IMR-90 (cell line): ENCODE data around the gene POU2F2. TPM values are rescaled to one million over a fixed set of nuclear protein-coding genes. Genes with fewer than 3 reads are reported as not detected.

Experiments
- ATAC-seq: fragments of 200-7000 bp; cut with Tn5 transposase; 2 replicates; pipeline ENCODE4 v1.9.1; 2020; ENCODE audit warnings: low read depth, mild to moderate bottlenecking, moderate library complexity
- BruUV-seq: library from RNA; stranded (reverse); fragments of 400-500 nt; replicated peaks from 2 replicates; lab custom pipeline; 2021; lab: Mats Ljungman, UMichigan
- CTCF ChIA-PET: fragments of 300-600 bp; formaldehyde crosslinking; extraction: SDS; loops from one replicate; lab custom pipeline; 2021; ENCODE audit warnings: antibody characterized with exemption; lab: Yijun Ruan, JAX
- POLR2A ChIA-PET: fragments of 300-600 bp; sonication (Branson Sonifier 250); formaldehyde crosslinking; loops from one replicate; lab custom pipeline; 2022; ENCODE audit warnings: antibody characterized with exemption; ENCODE audit not compliant: unreplicated experiment; lab: Charles Lee
- DNase-seq: peaks from one replicate; pipeline ENCODE4 v3.0.0; 2013
- H2AFZ ChIP-seq: replicated peaks from 2 replicates; pipeline ENCODE3; 2013; ENCODE audit warnings: low read length, mild to moderate bottlenecking; ENCODE audit not compliant: poor library complexity
- H2AK5ac ChIP-seq: 2 replicates; pipeline ENCODE4 v1.6.1; 2013; ENCODE audit warnings: low read depth, low read length, inconsistent platforms
- H2AK9ac ChIP-seq: replicated peaks from 2 replicates; pipeline ENCODE3; 2013; ENCODE audit warnings: mild to moderate bottlenecking, low read depth, low read length, moderate library complexity; ENCODE audit not compliant: poor library complexity
- H2BK120ac ChIP-seq: 2 replicates; pipeline ENCODE4 v1.6.1; 2013; ENCODE audit warnings: low read depth, low read length, inconsistent platforms
- H2BK15ac ChIP-seq: 3 replicates; pipeline ENCODE4 v1.6.1; 2013; ENCODE audit warnings: low read depth, low read length, inconsistent platforms
- H2BK20ac ChIP-seq: 2 replicates; pipeline ENCODE4 v1.6.1; 2013; ENCODE audit warnings: low read depth, mild to moderate bottlenecking, inconsistent platforms, low read length, moderate library complexity
- H2BK5ac ChIP-seq: 2 replicates; pipeline ENCODE4 v1.6.1; 2013; ENCODE audit warnings: mild to moderate bottlenecking, low read depth, low read length, inconsistent platforms; ENCODE audit not compliant: poor library complexity, severe bottlenecking
- H3K14ac ChIP-seq: replicated peaks from 2 replicates; pipeline ENCODE4 v1.6.1; 2013; ENCODE audit warnings: low read depth, low read length, inconsistent platforms
- H3K18ac ChIP-seq: 2 replicates; pipeline ENCODE4 v1.6.1; 2013; ENCODE audit warnings: low read depth, low read length, control low read depth
- H3K23ac ChIP-seq: 2 replicates; pipeline ENCODE4 v1.6.1; 2013; ENCODE audit warnings: low read depth, low read length, inconsistent platforms
- H3K27ac ChIP-seq: 2 replicates; pipeline ENCODE4 v1.5.1; 2013; ENCODE audit warnings: mild to moderate bottlenecking, control low read depth, low read length; ENCODE audit not compliant: insufficient read depth
- H3K27me3 ChIP-seq: 2 replicates; pipeline ENCODE4 v1.6.1; 2013; ENCODE audit warnings: low read length; ENCODE audit not compliant: control insufficient read depth, insufficient read depth
- H3K36me3 ChIP-seq: 2 replicates; pipeline ENCODE4 v1.6.1; 2013; ENCODE audit warnings: low read length, mixed read lengths; ENCODE audit not compliant: control insufficient read depth, insufficient read depth
- H3K4ac ChIP-seq: 2 replicates; pipeline ENCODE4 v1.6.1; 2013; ENCODE audit warnings: low read depth, low read length, inconsistent platforms
- H3K4me1 ChIP-seq: 2 replicates; pipeline ENCODE4 v1.6.1; 2013; ENCODE audit warnings: low read length, mixed read lengths; ENCODE audit not compliant: control insufficient read depth, insufficient read depth
- H3K4me2 ChIP-seq: 2 replicates; pipeline ENCODE4 v1.6.1; 2013; ENCODE audit warnings: low read depth, mild to moderate bottlenecking, control low read depth, low read length, moderate library complexity
- H3K4me3 ChIP-seq: 2 replicates; pipeline ENCODE4 v1.5.1; 2013; ENCODE audit warnings: low read depth, mild to moderate bottlenecking, control low read depth, low read length, moderate library complexity; ENCODE audit not compliant: insufficient read depth
- H3K56ac ChIP-seq: 2 replicates; pipeline ENCODE4 v1.6.1; 2013; ENCODE audit warnings: low read length, inconsistent platforms; ENCODE audit not compliant: insufficient read depth; ENCODE audit errors: extremely low read depth
- H3K79me1 ChIP-seq, 2 experiments: 2 replicates each; pipeline ENCODE4 v1.6.1; 2013; ENCODE audit warnings: low read length in 2 of 2, inconsistent platforms in 1 of 2, low read depth in 1 of 2
- H3K9ac ChIP-seq: 2 replicates; pipeline ENCODE4 v1.6.1; 2013; ENCODE audit warnings: low read depth, low read length, control low read depth
- H3K9me1 ChIP-seq: 2 replicates; pipeline ENCODE4 v1.6.1; 2013; ENCODE audit warnings: low read length, inconsistent platforms; ENCODE audit not compliant: insufficient read depth
- H3K9me3 ChIP-seq: 2 replicates; pipeline ENCODE4 v1.6.1; 2013; ENCODE audit warnings: low read length; ENCODE audit not compliant: control insufficient read depth, insufficient read depth
- H4K20me1 ChIP-seq: 2 replicates; pipeline ENCODE4 v1.6.1; 2013; ENCODE audit warnings: low read length, inconsistent platforms; ENCODE audit not compliant: insufficient read depth
- H4K5ac ChIP-seq: 2 replicates; pipeline ENCODE4 v1.6.1; 2013; ENCODE audit warnings: mild to moderate bottlenecking, low read depth, low read length, control low read depth
- H4K8ac ChIP-seq, 2 experiments: 2 replicates each; pipeline ENCODE4 v1.6.1; 2013; ENCODE audit warnings: low read depth in 2 of 2, low read length in 2 of 2, control low read depth in 1 of 2, inconsistent platforms in 1 of 2
- H4K91ac ChIP-seq: 2 replicates; pipeline ENCODE4 v1.6.1; 2013; ENCODE audit warnings: low read depth, low read length, inconsistent platforms; ENCODE audit not compliant: insufficient read depth
- BHLHE40 ChIP-seq: fragments of 150-350 bp; IDR thresholded peaks from 2 replicates; pipeline ENCODE4 v1.6.1; 2016; ENCODE audit warnings: mild to moderate bottlenecking, low read depth, low read length
- CHD1 ChIP-seq: IDR thresholded peaks from 2 replicates; pipeline ENCODE4 v1.6.1; 2012; ENCODE audit warnings: low read depth, low read length, improper control_type of control experiment
- ELK1 ChIP-seq: fragments of 150-350 bp; IDR thresholded peaks from 2 replicates; pipeline ENCODE4 v1.6.1; 2016; ENCODE audit warnings: low read depth, mild to moderate bottlenecking, low read length, moderate library complexity, borderline replicate concordance
- FOS ChIP-seq: fragments of 150-350 bp; IDR thresholded peaks from 2 replicates; pipeline ENCODE4 v1.6.1; 2016; ENCODE audit warnings: low read depth, low read length
- MAFK ChIP-seq: IDR thresholded peaks from 2 replicates; pipeline ENCODE4 v1.6.1; 2012; ENCODE audit warnings: low read depth, low read length, improper control_type of control experiment
- MAZ ChIP-seq: IDR thresholded peaks from 2 replicates; pipeline ENCODE4 v1.6.1; 2012; ENCODE audit warnings: low read depth, mild to moderate bottlenecking, low read length, improper control_type of control experiment, moderate library complexity, borderline replicate concordance
- MXI1 ChIP-seq: IDR thresholded peaks from 2 replicates; pipeline ENCODE4 v1.6.1; 2012; ENCODE audit warnings: low read depth, mild to moderate bottlenecking, low read length, moderate library complexity, borderline replicate concordance
- NFE2L2 ChIP-seq: fragments of 150-350 bp; IDR thresholded peaks from 2 replicates; pipeline ENCODE4 v1.6.1; 2016; ENCODE audit warnings: low read depth, mild to moderate bottlenecking, low read length
- RCOR1 ChIP-seq: IDR thresholded peaks from 2 replicates; pipeline ENCODE4 v1.6.1; 2012; ENCODE audit warnings: mild to moderate bottlenecking, low read length, improper control_type of control experiment; ENCODE audit not compliant: insufficient replicate concordance
- RFX5 ChIP-seq: IDR thresholded peaks from 2 replicates; pipeline ENCODE4 v1.8.0; 2012; ENCODE audit warnings: low read depth, mild to moderate bottlenecking, low read length, moderate library complexity
- SMC3 ChIP-seq: fragments of 150-350 bp; IDR thresholded peaks from 2 replicates; pipeline ENCODE4 v1.6.1; 2016; ENCODE audit warnings: low read depth, mild to moderate bottlenecking, antibody characterized with exemption, low read length, moderate library complexity
- USF2 ChIP-seq: fragments of 150-350 bp; IDR thresholded peaks from 2 replicates; pipeline ENCODE4 v1.6.1; 2017; ENCODE audit warnings: mild to moderate bottlenecking, antibody characterized with exemption, low read length, low read depth
- WGBS, 2 experiments: methylation state at CpG; one replicate each; pipeline versions ENCODE4 v1.1.5 to v1.1.7; 2013; ENCODE audit warnings: missing lambda C conversion rate in 2 of 2; ENCODE audit not compliant: insufficient read length in 1 of 2; ENCODE audit errors: extremely low coverage in 2 of 2; 5-methylcytosine and 5-hydroxymethylcytosine counted together
- dilution Hi-C: fragments of 300-500 bp; cut with HindIII; formaldehyde crosslinking; loops from one replicate; pipeline ENCODE4 v1.14.3; 2018; ENCODE audit warnings: low sequenced_read_pairs; ENCODE audit not compliant: unreplicated experiment
- in situ Hi-C: fragments of 300-500 bp; cut with MboI; formaldehyde crosslinking; loops from 3 replicates; pipeline ENCODE4 v1.14.3; 2019; ENCODE audit warnings: low sequenced_read_pairs, inconsistent platforms, mixed read lengths
- intact Hi-C: fragments of 100-400 bp; cut with micrococcal nuclease; formaldehyde crosslinking; loops from 2 replicates; pipeline ENCODE4 v1.10.0; 2022
- polyA plus RNA-seq, 3 experiments: library from polyadenylated mRNA; depleted of rRNA; stranded (reverse); fragments of >200 nt; gene quantifications; 2 replicates each; pipeline ENCODE4 v1.2.3, GENCODE V29; 2012; ENCODE audit warnings: low replicate concordance in 1 of 3
- total RNA-seq: library from RNA; depleted of rRNA; stranded (reverse); fragments of >200 nt; gene quantifications from 2 replicates; pipeline ENCODE4 v1.2.3, GENCODE V29; 2012
- TF ChIP-seq, protein P1 (sequence below): conservative IDR thresholded peaks from 2 replicates; pipeline ENCODE4 v1.5.1; 2012; ENCODE audit warnings: mild to moderate bottlenecking, low read depth, low read length, improper control_type of control experiment

POU2F2 gene
- total and polyA plus RNA-seq, 2 of the 4 experiments (the other 2 are of a cell fraction): 0.54 to 5.0 TPM

DNA sequence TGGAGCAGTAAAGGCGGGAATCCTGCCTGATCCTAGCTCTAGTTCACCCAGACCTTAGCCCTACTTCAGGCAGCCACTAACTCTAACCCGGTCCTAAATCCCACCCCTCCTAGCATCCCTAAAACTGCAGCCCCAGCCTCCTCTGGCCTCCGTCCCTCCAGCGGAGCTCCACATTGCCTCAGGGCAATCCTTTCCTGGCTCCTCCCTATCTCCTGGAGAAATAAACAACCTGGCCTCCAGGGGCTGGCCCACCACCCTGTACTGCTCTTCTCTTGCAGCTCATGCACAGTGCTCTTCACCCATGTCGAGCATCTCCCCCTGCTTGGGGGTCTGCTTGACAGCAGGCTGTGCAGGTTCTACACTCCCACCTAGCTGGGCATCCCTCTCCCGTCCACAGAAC lies 6.7 kb downstream of the POU2F2 start:
- intact Hi-C loops (no loop called here), in situ Hi-C loops (no loop called here), dilution Hi-C loops (no loop called here)
- BruUV-seq: no TSS peak
- H3K4me3 ChIP-seq: no peak overlapping the region
- H3K18ac ChIP-seq: no peak overlapping the region
- no peaks in the 10 kb centered on the region for H3K36me3 ChIP-seq
- H2BK5ac ChIP-seq: no peak overlapping the region
- H3K14ac ChIP-seq: no peak overlapping the region
- no peak overlapping the region for H2AFZ ChIP-seq
- no peak overlapping the region for H3K4me2 ChIP-seq
- ChIA-PET CTCF (interaction anchor here (1.6 kb wide), 1 partner anchor 16 kb away, joined by 6 read pairs; no protein-coding TSS in a partner anchor), POLR2A (no interaction called here)
- no peak overlapping the region for H3K27ac ChIP-seq
- H2AK5ac ChIP-seq: no peak overlapping the region
- no peak overlapping the region for H2BK120ac ChIP-seq
- H3K27me3 ChIP-seq: no peaks in the 10 kb centered on the region
- no peak overlapping the region for H4K5ac ChIP-seq
- WGBS, 2 experiments: 82% methylated on average over 2 of the region's 6 CpGs; no CpG with 5 or more reads in 1 of the 2 experiments
- H3K4me1 ChIP-seq: peaks cover 23% of the 10 kb centered on the region
- no peak overlapping the region for H2AK9ac ChIP-seq
- H2BK15ac ChIP-seq: no peak overlapping the region
- peaks cover 8 to 33% of the 10 kb centered on the region in 2 experiments; a peak in 3 of 4 replicates for H3K79me1 ChIP-seq
- no peak overlapping the region for H3K56ac ChIP-seq
- H3K9ac ChIP-seq: no peak overlapping the region
- no peak overlapping the region for H3K4ac ChIP-seq
- H3K9me3 ChIP-seq: no peaks in the 10 kb centered on the region
- peaks cover 26% of the 10 kb centered on the region for H3K9me1 ChIP-seq
- no peak overlapping the region for H3K23ac ChIP-seq
- H4K91ac ChIP-seq: no peak overlapping the region
- no peak overlapping the region for H4K8ac ChIP-seq
- DNase-seq: no peak
- H2BK20ac ChIP-seq: no peak overlapping the region
- no peaks in the 10 kb centered on the region for H4K20me1 ChIP-seq
- no peak for ATAC-seq
- TF ChIP-seq MXI1 (no peak), SMC3 (no peak), MAZ (no peak), USF2 (no peak), MAFK (no peak), FOS (no peak), RFX5 (no peak), RCOR1 (no peak), NFE2L2 (no peak), BHLHE40 (no peak), CHD1 (no peak), ELK1 (no peak)
- TF ChIP-seq, protein P1, sequence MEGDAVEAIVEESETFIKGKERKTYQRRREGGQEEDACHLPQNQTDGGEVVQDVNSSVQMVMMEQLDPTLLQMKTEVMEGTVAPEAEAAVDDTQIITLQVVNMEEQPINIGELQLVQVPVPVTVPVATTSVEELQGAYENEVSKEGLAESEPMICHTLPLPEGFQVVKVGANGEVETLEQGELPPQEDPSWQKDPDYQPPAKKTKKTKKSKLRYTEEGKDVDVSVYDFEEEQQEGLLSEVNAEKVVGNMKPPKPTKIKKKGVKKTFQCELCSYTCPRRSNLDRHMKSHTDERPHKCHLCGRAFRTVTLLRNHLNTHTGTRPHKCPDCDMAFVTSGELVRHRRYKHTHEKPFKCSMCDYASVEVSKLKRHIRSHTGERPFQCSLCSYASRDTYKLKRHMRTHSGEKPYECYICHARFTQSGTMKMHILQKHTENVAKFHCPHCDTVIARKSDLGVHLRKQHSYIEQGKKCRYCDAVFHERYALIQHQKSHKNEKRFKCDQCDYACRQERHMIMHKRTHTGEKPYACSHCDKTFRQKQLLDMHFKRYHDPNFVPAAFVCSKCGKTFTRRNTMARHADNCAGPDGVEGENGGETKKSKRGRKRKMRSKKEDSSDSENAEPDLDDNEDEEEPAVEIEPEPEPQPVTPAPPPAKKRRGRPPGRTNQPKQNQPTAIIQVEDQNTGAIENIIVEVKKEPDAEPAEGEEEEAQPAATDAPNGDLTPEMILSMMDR: no peak
